Measurements from ENCODE around the gene PTCH2. TPM values are rescaled to one million over a fixed set of nuclear protein-coding genes. Genes with fewer than 3 reads are reported as not detected.

PTCH2 gene
- total and polyA plus RNA-seq, 3 experiments from 2014 or later: 1.1 to 1.7 TPM; not detected in 1

DNA sequence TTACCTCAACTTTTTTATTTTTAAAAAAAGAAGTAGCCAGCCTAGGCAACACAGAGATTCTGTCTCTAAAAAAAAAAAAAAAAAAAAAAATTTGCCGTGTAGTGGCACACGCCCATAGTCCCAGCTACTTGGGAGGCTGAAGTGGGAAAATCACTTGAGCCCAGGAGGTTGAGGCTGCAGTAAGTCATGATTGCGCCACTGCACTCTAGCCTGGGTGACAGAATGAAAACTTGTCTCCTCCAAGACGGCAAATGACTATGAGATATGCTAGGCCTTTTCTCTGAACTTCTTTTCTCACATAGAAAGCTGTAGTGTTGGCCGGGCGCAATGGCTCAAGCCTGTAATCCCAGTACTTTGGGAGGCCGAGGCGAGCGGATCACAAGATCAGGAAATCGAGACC, 24.7 kb upstream of the PTCH2 start:
- H3K27me3 Mint-ChIP-seq: no peaks in the 10 kb centered on the region

DNA sequence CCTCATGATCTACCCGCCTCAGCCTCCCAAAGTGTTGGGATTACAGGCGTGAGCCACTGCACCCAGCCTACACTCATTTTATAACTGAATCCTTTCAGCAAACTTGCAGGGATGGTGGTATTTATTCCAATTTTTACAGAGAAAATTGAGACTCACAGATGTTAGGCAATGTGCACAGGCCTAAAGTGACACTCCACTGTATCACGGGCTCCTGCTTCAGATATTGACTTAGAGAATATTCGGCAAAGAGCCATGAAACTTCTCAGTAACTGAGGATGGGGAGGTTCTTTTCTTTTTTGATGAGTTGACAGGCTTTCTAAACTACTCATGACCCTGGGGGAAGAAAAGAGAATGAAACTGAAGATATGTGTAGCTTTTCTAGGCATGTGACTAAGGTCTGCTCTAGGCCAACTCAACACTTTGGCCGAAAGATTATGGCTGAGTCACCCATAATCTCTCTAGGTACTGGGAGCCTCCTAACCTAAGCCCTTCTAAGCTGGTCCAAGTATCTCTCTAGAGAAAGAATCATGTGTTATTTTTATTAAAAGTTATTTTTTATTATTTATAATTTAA, 19.9 kb upstream of the PTCH2 start:
- Mint-ChIP-seq H3K36me3 (peaks cover 0 to 27% (median 5%) of the 10 kb centered on the region in 3 donors), H3K27ac (no peak overlapping the region)
- CTCF ChIA-PET: no interaction called here

More for the DNA sequence above, 24.7 kb upstream of the PTCH2 start:
- no peak for DNase-seq
- Histone ChIP-seq H3K27me3 (ENCODE audit: insufficient read depth, low read length, poor library complexity, severe bottlenecking) (no peaks in the 10 kb centered on the region), H3K36me3 (ENCODE audit: insufficient read depth, low read length) (no peaks in the 10 kb centered on the region), H3K9me3 (ENCODE audit: low read length) (no peaks in the 10 kb centered on the region), H3K27ac (ENCODE audit: low read depth, low read length) (no peak overlapping the region), H3K4me1 (ENCODE audit: insufficient read depth, low read length) (no peaks in the 10 kb centered on the region), H3K4me3 (ENCODE audit: low read length) (no peak overlapping the region)
- H3K4me3 Mint-ChIP-seq: no peak overlapping the region
- ChIA-PET CTCF (no interaction called here), POLR2A (no interaction called here)
- H3K36me3 Mint-ChIP-seq: peaks cover 0 to 54% (median 22%) of the 10 kb centered on the region in 3 donors
- H3K9me3 Mint-ChIP-seq: no peaks in the 10 kb centered on the region
- H3K4me1 Mint-ChIP-seq: no peaks in the 10 kb centered on the region
- H3K27ac Mint-ChIP-seq: no peak overlapping the region

DNA sequence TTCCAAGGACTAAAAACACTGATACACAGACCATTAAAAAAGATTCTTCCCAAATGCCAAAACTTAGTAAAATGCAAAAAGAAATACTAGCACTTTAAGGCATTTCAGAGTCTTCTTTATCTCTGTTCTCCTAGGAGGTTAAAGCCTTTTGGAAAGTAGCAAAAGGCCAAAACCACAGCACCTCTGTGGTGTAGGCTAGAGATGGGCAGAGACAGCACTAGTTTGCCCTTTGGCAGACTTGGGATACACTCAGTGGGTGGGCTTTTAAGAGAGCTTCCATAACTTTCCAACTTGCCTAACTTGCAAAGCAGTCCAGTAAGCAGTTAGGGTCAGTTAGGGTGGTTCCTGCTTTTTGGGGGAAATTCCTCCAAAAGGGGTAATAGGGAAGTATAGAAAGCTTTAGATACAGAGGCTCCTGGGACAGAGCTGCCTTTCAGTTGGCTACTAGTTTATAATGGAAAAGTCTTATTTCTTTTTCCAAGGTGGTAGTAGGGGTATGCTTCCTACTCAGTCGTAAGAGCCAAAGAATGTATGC, 17.9 kb upstream of the PTCH2 start:
- H3K4me1 ChIP-seq (ENCODE audit: insufficient read depth, low read length): no peaks in the 10 kb centered on the region
- no peak overlapping the region for H3K4me3 Mint-ChIP-seq
- H3K27ac ChIP-seq (ENCODE audit: low read depth, low read length): no peak overlapping the region
- H3K9me3 ChIP-seq (ENCODE audit: low read length): no peaks in the 10 kb centered on the region
- H3K27me3 ChIP-seq (ENCODE audit: insufficient read depth, low read length, poor library complexity, severe bottlenecking): no peaks in the 10 kb centered on the region
- H3K36me3 Mint-ChIP-seq: peaks cover 4 to 30% (median 7%) of the 10 kb centered on the region in 3 donors
- H3K27ac Mint-ChIP-seq: no peak overlapping the region
- no peaks in the 10 kb centered on the region for H3K4me1 Mint-ChIP-seq
- ChIA-PET POLR2A (no interaction called here), CTCF (no interaction called here)
- H3K4me3 ChIP-seq (ENCODE audit: low read length): no peak overlapping the region
- DNase-seq: no peak
- no peaks in the 10 kb centered on the region for H3K27me3 Mint-ChIP-seq
- H3K9me3 Mint-ChIP-seq: no peaks in the 10 kb centered on the region
- no peaks in the 10 kb centered on the region for H3K36me3 ChIP-seq (ENCODE audit: insufficient read depth, low read length)

More for the DNA sequence above, 19.9 kb upstream of the PTCH2 start:
- Histone ChIP-seq H3K27me3 (ENCODE audit: insufficient read depth, low read length, poor library complexity, severe bottlenecking) (no peaks in the 10 kb centered on the region), H3K36me3 (ENCODE audit: insufficient read depth, low read length) (no peaks in the 10 kb centered on the region), H3K4me3 (ENCODE audit: low read length) (no peak overlapping the region), H3K27ac (ENCODE audit: low read depth, low read length) (no peak overlapping the region), H3K9me3 (ENCODE audit: low read length) (no peaks in the 10 kb centered on the region), H3K4me1 (ENCODE audit: insufficient read depth, low read length) (no peaks in the 10 kb centered on the region)
- Mint-ChIP-seq H3K27me3 (no peaks in the 10 kb centered on the region), H3K9me3 (no peaks in the 10 kb centered on the region), H3K4me1 (no peaks in the 10 kb centered on the region), H3K4me3 (no peak overlapping the region)
- DNase-seq: no peak
- POLR2A ChIA-PET: no interaction called here

DNA sequence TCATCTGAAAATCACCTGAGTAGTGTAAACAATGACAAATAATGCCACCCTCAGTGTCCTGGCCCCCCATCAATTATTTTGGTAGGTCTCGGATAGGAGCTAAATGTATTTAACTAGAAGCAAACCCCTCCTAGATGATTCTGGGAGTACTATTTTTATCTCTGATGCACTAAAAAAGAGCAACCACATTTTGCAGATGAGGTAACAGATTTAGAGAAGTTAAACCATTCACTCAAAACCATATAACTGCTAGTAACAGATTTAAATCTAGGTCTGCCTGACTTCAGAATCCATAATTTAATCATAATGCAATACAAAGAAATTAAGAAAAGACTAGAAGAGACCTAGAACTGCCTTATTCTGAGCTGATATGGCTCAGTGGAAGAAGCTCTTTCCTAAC, 17.3 kb upstream of the PTCH2 start:
- CTCF ChIA-PET: no interaction called here
- POLR2A ChIA-PET: no interaction called here
- Mint-ChIP-seq H3K9me3 (no peaks in the 10 kb centered on the region), H3K27me3 (no peaks in the 10 kb centered on the region), H3K4me1 (no peaks in the 10 kb centered on the region), H3K36me3 (peaks cover 7 to 34% (median 8%) of the 10 kb centered on the region in 3 donors), H3K4me3 (no peak overlapping the region), H3K27ac (peak overlapping the region in 1 of 8 donors; percentile 11)
- no peak overlapping the region for H3K27ac ChIP-seq (ENCODE audit: low read depth, low read length)
- H3K9me3 ChIP-seq (ENCODE audit: low read length): no peaks in the 10 kb centered on the region
- H3K4me1 ChIP-seq (ENCODE audit: insufficient read depth, low read length): no peaks in the 10 kb centered on the region
- no peak overlapping the region for H3K4me3 ChIP-seq (ENCODE audit: low read length)
- H3K36me3 ChIP-seq (ENCODE audit: insufficient read depth, low read length): no peaks in the 10 kb centered on the region
- DNase-seq: no peak
- no peaks in the 10 kb centered on the region for H3K27me3 ChIP-seq (ENCODE audit: insufficient read depth, low read length, poor library complexity, severe bottlenecking)

DNA sequence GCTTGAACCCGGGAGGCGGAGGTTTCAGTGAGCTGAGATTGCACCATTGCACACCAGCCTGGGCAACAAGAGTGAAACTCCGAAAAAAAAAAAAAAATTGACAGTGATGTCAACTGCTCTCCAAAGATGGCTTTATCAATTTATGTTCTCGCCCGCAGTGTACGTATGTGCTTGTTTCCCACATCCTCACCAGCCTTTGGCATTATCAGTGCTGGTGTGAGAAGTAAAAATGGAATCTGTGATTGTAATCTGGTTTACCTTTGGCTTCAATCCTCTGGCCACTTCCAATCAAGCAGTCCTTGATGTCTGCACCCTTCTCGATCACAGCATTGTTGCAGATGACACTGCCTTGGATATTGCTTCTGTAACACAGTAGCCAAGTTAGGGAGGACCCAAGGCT, 14.4 kb upstream of the PTCH2 start:
- H3K27ac ChIP-seq (ENCODE audit: low read depth, low read length): no peak overlapping the region
- no peak overlapping the region for H3K4me3 ChIP-seq (ENCODE audit: low read length)
- DNase-seq: no peak
- no peaks in the 10 kb centered on the region for H3K4me1 Mint-ChIP-seq
- no peaks in the 10 kb centered on the region for H3K9me3 ChIP-seq (ENCODE audit: low read length)
- CTCF ChIA-PET: interaction anchor here (1.4 kb wide), 1 partner anchor 22 kb away, joined by 4 read pairs; no protein-coding TSS in a partner anchor
- H3K27me3 ChIP-seq (ENCODE audit: insufficient read depth, low read length, poor library complexity, severe bottlenecking): no peaks in the 10 kb centered on the region
- H3K4me3 Mint-ChIP-seq: no peak overlapping the region
- POLR2A ChIA-PET: no interaction called here
- no peaks in the 10 kb centered on the region for H3K36me3 ChIP-seq (ENCODE audit: insufficient read depth, low read length)
- peak overlapping the region in 2 of 8 donors; percentile 20 to 69 for H3K27ac Mint-ChIP-seq
- no peaks in the 10 kb centered on the region for H3K4me1 ChIP-seq (ENCODE audit: insufficient read depth, low read length)
- H3K36me3 Mint-ChIP-seq: peaks cover 8 to 36% (median 8%) of the 10 kb centered on the region in 3 donors
- H3K27me3 Mint-ChIP-seq: no peaks in the 10 kb centered on the region
- H3K9me3 Mint-ChIP-seq: no peaks in the 10 kb centered on the region

DNA sequence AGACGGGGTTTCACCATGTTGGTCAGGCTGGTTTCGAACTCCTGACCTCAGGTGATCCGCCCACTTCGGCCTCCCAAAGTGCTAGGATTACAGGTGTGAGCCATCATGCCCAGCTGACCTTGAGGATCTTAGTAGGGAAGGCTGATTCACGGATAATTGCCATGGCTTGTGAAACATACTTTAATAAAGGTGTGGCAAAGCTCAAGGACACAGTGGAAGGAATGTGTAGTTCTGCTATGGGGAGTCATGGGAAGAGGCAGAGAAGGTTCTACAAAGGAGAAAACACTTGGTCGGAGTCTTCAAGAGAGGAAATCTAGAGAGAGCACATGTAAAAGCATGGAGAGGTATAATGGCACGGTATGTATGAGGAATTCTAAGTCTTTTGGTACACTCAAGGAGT, 12.7 kb upstream of the PTCH2 start:
- H3K4me3 Mint-ChIP-seq: no peak overlapping the region
- no peak for DNase-seq
- no peaks in the 10 kb centered on the region for H3K4me1 Mint-ChIP-seq
- no peaks in the 10 kb centered on the region for H3K36me3 ChIP-seq (ENCODE audit: insufficient read depth, low read length)
- H3K27me3 Mint-ChIP-seq: no peaks in the 10 kb centered on the region
- no peaks in the 10 kb centered on the region for H3K9me3 ChIP-seq (ENCODE audit: low read length)
- H3K9me3 Mint-ChIP-seq: no peaks in the 10 kb centered on the region
- POLR2A ChIA-PET: no interaction called here
- no peak overlapping the region for H3K27ac ChIP-seq (ENCODE audit: low read depth, low read length)
- H3K36me3 Mint-ChIP-seq: peaks cover 8 to 42% (median 11%) of the 10 kb centered on the region in 3 donors
- H3K4me3 ChIP-seq (ENCODE audit: low read length): no peak overlapping the region
- no peaks in the 10 kb centered on the region for H3K4me1 ChIP-seq (ENCODE audit: insufficient read depth, low read length)
- no peaks in the 10 kb centered on the region for H3K27me3 ChIP-seq (ENCODE audit: insufficient read depth, low read length, poor library complexity, severe bottlenecking)
- CTCF ChIA-PET: no interaction called here
- H3K27ac Mint-ChIP-seq: no peak overlapping the region

DNA sequence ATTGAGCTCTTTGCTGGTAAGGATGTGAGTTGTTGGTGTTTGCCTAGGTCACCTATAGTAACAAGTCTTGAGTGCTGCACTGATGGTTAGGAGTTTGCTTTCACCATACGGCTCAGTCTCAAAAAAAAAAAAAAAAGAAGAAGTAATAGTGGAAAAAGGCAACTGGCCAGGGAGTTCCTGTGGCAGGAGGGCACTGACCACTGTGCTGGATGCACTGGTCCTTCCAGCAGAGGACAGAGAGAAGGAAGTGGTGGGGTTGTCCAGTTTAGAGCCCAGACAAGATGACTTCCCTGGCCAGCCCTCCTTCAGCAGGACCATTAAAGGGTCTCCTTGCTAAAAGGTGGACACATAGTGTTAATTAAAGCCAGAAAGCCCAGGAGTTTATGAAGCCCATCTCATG, 11.9 kb upstream of the PTCH2 start:
- no peak overlapping the region for H3K4me3 Mint-ChIP-seq
- H3K9me3 Mint-ChIP-seq: no peaks in the 10 kb centered on the region
- no peak for DNase-seq
- no peak overlapping the region for H3K27ac Mint-ChIP-seq
- H3K4me3 ChIP-seq (ENCODE audit: low read length): no peak overlapping the region
- H3K27ac ChIP-seq (ENCODE audit: low read depth, low read length): no peak overlapping the region
- peaks cover 8 to 50% (median 11%) of the 10 kb centered on the region in 3 donors for H3K36me3 Mint-ChIP-seq
- ChIA-PET POLR2A (no interaction called here), CTCF (no interaction called here)
- H3K4me1 Mint-ChIP-seq: no peaks in the 10 kb centered on the region
- no peaks in the 10 kb centered on the region for H3K36me3 ChIP-seq (ENCODE audit: insufficient read depth, low read length)
- H3K27me3 ChIP-seq (ENCODE audit: insufficient read depth, low read length, poor library complexity, severe bottlenecking): no peaks in the 10 kb centered on the region
- no peaks in the 10 kb centered on the region for H3K4me1 ChIP-seq (ENCODE audit: insufficient read depth, low read length)
- H3K27me3 Mint-ChIP-seq: no peaks in the 10 kb centered on the region
- no peaks in the 10 kb centered on the region for H3K9me3 ChIP-seq (ENCODE audit: low read length)

DNA sequence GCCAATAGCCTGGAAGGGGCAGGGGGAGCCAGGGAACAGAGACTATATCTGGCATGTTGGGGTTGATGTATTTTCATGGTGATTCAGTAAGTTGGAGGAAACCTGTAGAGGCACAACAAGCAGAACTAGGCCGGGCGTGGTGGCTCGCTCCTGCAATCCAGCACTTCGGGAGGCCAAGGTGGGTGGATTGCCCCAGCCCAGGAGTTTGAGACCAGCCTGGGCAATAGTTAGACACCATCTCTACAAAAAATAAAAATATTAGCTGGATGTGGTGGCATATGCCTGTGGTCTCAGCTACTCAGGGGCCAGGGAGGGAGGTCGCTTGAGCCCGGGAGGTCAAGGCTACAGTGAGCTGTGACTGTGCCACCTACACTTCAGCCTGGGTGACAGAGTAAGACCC, 10.1 kb upstream of the PTCH2 start:
- DNase-seq: no peak
- Mint-ChIP-seq H3K27me3 (no peaks in the 10 kb centered on the region), H3K9me3 (no peaks in the 10 kb centered on the region), H3K36me3 (peaks cover 8 to 55% (median 11%) of the 10 kb centered on the region in 3 donors), H3K4me1 (no peaks in the 10 kb centered on the region), H3K4me3 (no peak overlapping the region), H3K27ac (no peak overlapping the region)
- ChIA-PET POLR2A (no interaction called here), CTCF (interaction anchor here (1.3 to 1.6 kb wide), 2 partner anchors 10 to 16 kb away, joined by 3 to 8 read pairs; partner anchors contain the start of gene PTCH2)
- Histone ChIP-seq H3K36me3 (ENCODE audit: insufficient read depth, low read length) (no peaks in the 10 kb centered on the region), H3K9me3 (ENCODE audit: low read length) (no peaks in the 10 kb centered on the region), H3K4me3 (ENCODE audit: low read length) (no peak overlapping the region), H3K27me3 (ENCODE audit: insufficient read depth, low read length, poor library complexity, severe bottlenecking) (no peaks in the 10 kb centered on the region), H3K27ac (ENCODE audit: low read depth, low read length) (no peak overlapping the region), H3K4me1 (ENCODE audit: insufficient read depth, low read length) (no peaks in the 10 kb centered on the region)
